Stimulated activated CD4-positive, alpha-beta T cell treated with anti-CD3 and anti-CD28 coated beads, Interleukin-15, amount 100 ng/mL, for 1 hour (primary cell): ENCODE results near the gene C19orf73.
A peak's percentile ranks its signal among the peaks of the same experiment; 100 is the strongest.
"Not testable (repeated sequence)": the region's sequence is repeated elsewhere in the genome, so short reads cannot be mapped to it uniquely, and the experiment has no call there.

ENCODE experiments used
- DNase-seq, 2 donors: peaks; one replicate each; pipeline ENCODE4 v3.0.0-alpha.2; 2020; ENCODE audit warnings: low read depth in 1 of 2, low spot score in 1 of 2

The C19orf73 gene

GRCh38 chr19:49148784-49149651 lies 30.1 kb upstream of the C19orf73 start:
- DNase-seq = peak; percentile 50 to 70

- no peak for DNase-seq
These were observed 29.2 kb upstream of the C19orf73 start for GRCh38 chr19:49148044-49148682.

DNA sequence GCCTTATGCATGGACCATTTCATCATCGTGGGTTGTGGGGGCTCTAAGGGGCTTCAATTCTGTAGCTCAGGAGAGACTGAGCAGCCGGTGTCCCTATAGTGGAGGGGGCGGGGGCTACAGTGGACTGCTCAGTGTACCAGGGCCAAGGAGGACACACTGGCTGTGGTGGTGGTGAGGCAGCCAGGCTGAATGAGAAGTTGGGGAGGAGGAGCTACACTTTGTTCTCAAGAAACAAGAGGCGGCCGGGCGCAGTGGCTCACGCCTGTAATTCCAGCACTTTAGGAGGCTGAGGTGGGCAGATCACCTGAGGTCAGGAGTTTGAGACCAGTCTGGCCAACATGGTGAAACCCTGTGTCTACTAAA lies 27.4 kb upstream of the C19orf73 start:
- not testable (repeated sequence) for DNase-seq

GRCh38 chr19:49145573-49146407 lies 26.8 kb upstream of the C19orf73 start:
- DNase-seq = peak; percentile 53 to 73

DNA sequence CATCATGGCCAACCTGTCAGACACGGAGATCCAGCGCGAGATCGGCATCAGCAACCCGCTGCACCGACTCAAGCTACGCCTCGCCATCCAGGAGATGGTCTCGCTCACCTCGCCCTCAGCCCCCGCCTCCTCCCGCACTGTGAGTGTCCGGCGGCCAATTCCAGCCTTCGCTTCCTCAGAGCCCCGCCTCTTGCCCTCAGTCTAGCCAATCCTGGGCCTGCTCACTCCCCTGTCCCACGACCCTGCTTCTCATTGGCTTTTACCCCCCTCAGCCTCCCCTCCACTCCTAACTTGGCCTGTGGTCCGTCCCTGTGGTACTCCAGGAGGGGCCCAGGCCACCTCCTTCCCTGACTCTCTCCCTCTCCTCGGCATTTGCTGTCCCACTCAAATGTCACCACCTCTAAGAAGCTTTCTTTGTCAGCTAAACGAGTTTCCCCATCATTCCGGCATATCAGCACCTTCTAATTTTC lies 24.0 kb upstream of the C19orf73 start:
- peak in 1 of 2 donors; percentile 49 for DNase-seq

- DNase-seq = no peak
These were observed 22.4 kb upstream of the C19orf73 start for GRCh38 chr19:49141352-49141751.

- no peak for DNase-seq
These were observed 22.0 kb upstream of the C19orf73 start for GRCh38 chr19:49140951-49141350.

DNA sequence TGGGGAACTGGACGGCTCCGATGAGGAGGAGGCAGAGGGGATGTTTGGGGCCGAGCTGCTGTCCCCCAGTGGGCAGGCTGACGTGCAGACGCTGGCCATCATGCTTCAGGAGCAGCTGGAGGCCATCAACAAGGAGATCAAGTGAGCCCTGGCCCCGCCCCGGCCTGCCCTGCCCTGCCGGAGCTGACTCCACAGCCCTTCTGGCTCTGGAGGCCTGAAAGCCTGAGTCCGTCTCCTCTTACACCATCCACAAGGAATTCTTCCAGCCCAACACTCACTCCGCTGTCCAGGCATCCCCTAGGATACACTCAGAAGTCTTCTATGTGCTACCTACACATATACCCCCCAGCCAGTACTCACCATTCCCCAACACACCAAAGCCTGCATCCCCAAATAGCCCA lies 17.8 kb upstream of the C19orf73 start:
- no peak for DNase-seq

GRCh38 chr19:49135686-49136085 lies 16.7 kb upstream of the C19orf73 start:
- no peak for DNase-seq

DNA sequence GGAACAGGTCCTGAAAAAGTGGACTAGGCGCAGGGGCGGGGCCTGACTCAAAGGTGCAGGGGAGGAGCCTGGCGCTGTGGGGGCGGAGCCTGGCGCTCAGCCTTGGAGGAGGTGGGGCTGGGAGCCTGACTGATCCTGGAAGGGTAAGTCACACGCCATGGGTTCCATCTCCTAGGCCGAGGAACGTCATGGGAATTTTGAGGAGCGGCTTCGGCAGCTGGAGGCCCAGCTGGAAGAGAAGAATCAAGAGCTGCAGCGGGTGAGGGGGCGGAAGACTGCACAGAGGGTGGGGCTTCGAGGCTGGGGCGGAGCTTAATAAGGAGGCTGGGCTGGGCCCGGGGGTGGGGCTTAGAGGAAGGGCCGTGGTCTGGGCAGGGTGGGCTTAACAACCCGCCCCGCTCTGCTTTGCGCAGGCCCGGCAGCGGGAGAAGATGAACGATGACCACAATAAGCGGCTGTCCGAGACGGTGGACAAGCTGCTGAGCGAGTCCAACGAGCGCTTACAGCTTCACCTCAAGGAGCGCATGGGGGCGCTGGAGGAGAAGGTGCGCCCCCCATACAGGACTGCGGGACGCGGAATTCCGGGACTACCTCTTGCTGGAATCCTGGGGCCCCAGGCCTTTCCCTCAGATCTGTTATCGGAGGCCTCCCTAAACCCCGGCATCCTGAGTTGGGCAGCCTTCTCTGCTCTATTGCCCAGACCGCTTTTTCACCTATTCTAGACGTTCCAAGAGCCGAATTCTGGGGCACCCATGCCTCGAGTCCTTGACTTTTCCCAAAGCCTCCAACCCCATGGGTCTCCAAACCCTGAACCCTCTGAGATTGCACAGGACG lies 14.9 kb upstream of the C19orf73 start:
- no peak for DNase-seq

GRCh38 chr19:49132974-49133609 lies 14.1 kb upstream of the C19orf73 start:
- no peak for DNase-seq

GRCh38 chr19:49130325-49130724 lies 11.4 kb upstream of the C19orf73 start:
- DNase-seq = no peak

GRCh38 chr19:49129238-49129583 lies 10.3 kb upstream of the C19orf73 start:
- DNase-seq = no peak

DNA sequence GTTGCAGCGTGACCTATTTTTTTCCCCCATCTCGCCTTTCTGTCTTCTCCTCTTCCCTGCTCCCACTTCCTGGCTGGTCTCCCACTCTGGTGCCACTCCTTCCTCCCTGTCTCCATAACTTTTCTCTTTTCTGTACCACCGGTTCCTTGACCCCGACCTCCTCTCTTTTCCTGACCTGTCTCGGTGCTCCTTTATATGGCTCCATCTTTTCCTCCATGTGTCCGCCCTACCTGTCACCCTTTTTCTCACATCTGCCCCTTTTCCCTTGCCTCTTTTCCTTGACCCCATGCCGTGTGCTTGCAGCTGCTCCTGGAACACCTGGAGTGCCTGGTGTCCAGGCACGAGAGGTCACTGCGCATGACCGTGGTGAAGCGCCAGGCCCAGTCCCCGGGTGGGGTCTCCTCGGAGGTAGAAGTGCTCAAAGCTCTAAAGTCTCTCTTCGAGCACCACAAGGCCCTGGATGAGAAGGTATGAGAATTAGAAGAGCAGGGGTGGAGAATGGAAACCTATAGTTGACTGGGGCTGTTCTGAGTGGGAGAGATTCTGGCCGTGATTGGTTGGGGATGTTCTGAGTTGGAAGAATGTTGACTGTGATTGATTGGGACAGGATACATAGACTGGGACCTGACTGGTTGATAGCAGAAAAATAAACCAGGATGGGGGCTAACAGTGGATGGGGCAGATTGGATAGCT lies 9.7 kb upstream of the C19orf73 start:
- DNase-seq = no peak

DNA sequence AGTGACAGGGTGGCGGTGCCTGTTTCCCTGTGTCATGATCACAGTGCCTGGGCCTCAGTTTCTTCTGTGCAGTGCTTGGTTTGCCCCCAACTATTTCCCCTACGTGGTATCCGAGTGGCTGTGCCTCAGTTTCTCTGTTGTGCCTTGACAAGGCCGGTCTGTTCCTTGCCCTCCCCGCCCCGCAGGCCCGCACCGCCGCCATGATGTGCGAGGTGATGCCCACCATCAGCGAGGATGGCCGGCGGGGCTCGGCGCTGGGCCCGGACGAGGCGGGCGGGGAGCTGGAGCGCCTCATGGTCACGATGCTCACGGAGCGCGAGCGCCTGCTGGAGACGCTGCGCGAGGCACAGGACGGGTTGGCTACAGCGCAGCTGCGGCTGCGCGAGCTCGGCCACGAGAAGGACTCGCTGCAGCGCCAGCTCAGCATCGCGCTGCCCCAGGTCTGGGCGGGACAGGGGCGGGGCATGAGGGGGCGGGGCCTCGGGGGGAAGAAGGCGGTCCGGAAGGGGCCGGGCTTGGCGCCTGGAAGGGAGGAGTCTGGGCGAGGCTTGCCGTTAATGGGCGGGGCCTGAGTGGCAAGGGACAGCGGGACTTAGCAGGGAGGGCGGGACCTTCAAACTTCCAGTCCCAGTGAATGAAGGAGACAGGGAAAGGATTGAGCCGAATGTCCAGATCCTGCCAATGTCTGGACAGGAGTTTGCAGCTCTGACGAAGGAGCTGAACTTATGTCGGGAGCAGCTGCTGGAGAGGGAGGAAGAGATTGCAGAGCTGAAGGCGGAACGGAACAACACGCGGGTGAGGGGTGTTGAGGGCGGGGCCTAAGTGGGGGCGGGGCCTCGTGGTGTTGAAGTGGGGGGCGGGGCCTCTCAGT lies 9.0 kb upstream of the C19orf73 start:
- DNase-seq = peak; percentile 92

DNA sequence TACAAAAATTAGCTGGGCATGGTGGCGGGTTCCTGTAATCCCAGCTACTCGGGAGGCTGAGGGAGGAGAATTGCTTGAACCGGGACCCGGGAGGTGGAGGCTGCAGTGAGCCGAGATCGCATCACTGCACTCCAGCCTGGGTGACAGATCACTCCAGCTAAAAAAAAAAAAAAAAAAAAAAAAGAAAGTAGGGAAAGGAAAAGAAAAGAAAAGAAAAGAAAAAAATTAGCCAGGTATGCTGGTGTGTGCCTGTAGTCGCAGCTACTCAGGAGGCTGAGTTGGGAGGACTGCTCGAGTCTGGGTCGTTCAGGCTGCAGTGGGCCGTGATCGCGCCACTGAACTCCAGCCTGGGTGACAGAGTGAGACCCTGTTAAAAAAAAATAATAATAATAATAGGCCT lies 8.3 kb upstream of the C19orf73 start:
- DNase-seq = not testable (repeated sequence)

- no peak for DNase-seq
These were observed 7.6 kb upstream of the C19orf73 start for GRCh38 chr19:49126575-49126974.

DNA sequence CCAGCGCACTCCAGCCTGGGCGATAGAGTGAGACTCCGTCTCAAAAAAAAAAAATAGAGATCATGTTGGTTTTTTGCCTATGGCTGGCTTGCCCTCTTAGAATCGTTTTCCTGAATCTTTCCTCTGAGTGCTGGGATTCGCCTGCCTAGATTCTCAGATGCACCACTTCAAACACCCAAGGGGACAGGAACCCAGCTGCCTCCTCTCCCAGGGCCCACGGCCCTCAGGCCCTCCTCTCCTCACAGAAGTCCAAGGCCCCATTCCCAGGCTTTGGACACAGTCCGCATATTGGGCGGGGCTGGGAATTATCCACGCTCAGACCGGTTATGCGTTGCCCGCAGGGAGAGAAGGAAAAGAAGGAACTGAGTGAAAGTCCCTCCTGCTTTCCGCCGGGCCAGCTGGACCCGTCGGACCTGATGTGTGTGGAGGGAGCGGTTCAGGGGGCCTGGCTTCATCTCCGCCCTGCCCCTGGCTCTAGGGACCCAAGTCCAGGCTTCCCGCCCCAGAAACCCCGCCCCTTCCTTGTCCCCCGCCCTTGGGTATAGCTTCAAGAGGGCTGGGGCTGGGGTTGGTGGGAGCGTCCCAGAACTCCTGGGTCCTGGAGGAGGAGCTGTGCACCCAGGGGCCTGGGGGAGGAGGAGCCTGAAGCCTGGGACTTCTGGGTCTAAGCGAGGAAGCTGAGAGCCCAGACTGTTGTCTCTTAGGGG lies 6.2 kb upstream of the C19orf73 start:
- DNase-seq = no peak
